Activated T-helper 1 cell treated with Interleukin-2 at 50 U/mL for 16 hours (primary cell): ENCODE data around the gene MYRIP.
"Not testable (repeated sequence)": the region's sequence is repeated elsewhere in the genome, so short reads cannot be mapped to it uniquely, and the experiment has no call there.

Source experiments
- DNase-seq: peaks from one replicate; pipeline ENCODE4 v3.0.0-alpha.2; 2020; ENCODE audit warnings: low read depth

The MYRIP gene

DNA sequence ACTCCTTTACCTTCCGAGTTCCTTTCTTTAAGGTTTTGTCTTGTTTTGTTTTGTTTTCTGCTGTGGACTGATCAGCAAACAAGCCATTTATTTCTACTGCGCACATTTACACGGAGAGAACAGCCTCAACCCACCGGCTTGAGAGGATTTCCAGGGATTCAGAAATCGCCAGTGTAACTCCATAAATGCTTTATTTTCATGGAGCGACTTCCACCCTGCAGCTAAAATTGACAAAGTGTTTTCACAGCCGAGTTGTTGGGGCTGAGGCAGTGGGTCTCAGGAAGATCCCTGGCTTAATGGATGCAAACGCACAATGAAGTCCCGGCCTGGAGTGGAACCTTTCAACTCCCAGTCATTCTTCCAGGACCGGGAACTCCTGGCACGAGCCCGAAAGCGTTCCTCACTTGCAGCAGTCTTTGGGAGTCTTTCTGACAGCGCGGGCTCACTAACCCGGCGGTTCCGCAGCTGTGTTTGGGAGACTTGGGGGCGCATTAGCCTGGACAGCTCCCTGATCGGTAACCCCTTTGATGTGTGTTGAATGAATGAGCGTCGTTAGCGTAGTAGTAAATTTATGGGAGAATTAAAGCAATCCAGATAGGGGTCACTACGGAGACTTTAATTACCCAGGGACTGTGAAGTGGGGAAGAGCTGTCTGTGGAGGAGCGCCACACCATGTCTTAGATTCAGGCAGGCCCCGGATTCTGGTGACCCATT, 785 bp upstream of the MYRIP start:
- no peak for DNase-seq

- DNase-seq, result no peak
These were observed 686 bp downstream of the MYRIP start for GRCh38 chr3:39809995-39810595.

- DNase-seq, result no peak
These were observed 1.3 kb downstream of the MYRIP start for GRCh38 chr3:39810647-39811161.

- DNase-seq, result no peak
These were observed 2.2 kb downstream of the MYRIP start for GRCh38 chr3:39811561-39811960.

DNA sequence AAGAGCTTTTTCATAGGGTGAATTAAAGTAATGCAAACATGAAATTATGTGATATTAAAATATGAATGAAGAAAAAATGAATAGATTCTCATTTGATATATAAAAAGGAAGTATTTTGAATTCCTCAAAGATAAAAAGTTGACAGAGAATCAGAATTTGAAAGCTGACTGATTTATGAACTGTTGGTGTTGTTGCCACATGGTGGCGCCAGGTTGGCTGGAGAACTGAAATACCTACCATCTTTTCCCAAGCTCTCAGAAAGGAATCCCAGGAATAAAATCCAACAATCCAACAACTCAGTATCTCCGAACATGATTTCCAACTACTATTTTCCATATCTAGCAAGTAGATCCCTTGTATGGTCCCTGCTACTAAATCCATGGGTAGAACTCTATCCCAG, 3.1 kb downstream of the MYRIP start:
- no peak for DNase-seq

DNA sequence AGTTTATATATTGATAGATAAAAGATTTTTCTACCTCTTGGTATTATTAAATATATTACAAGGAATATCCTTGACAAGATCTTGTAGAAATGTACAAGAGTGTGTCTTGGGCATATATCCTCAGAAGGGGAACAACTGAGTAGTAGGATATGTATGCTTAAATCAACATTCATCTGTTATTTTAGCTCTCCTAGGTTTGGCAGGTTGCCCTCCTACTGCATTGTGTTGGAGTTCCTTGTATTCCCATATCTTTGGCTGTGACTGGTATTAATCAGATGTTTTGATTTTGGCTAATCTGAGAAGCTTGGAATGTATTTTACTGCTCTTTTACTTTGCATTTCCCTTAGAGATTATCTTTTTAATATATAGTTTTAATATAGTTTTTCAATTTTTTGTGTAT, 4.6 kb downstream of the MYRIP start:
- no peak for DNase-seq

DNA sequence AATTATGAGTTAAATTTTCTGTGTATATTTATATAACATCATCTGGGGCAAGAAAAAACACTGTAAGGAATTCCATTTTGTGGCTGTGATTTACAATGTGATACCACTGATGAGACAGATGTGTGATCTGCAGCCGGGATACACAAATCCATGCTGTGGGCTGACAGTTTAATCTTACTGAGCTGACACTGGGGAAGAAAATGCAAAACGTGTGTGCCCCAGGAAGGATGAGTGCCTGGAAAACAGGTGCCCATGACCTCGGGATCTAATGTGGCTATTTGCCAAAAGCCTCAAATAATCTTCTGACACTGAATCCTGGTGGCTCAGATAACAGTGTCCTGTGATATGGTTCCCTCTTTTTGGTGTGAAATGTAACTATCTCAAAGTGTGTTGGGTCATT, 10.5 kb downstream of the MYRIP start:
- DNase-seq, result no peak

DNA sequence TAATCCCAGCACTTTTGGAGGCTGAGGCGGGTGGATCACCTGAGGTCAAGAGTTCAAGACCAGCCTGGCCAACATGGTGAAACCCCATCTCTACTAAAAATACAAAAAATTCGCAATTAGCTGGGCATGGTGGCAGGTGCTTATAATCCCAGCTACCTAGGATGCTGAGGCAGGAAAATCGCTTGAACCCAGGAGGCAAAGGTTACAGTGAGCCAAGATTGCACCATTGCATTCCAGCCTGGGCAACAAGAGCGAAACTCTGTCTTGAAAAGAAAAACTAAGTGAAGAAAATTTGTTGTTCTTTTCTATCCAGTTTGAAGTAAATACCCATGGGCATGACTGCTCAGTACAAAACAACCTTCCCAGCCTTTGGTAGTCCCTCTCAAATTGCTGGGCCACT, 24.4 kb downstream of the MYRIP start:
- not testable (repeated sequence) for DNase-seq

GRCh38 chr3:39839484-39839883, 30.1 kb downstream of the MYRIP start:
- DNase-seq, result no peak

GRCh38 chr3:39843440-39843839, 34.0 kb downstream of the MYRIP start:
- DNase-seq, result no peak

DNA sequence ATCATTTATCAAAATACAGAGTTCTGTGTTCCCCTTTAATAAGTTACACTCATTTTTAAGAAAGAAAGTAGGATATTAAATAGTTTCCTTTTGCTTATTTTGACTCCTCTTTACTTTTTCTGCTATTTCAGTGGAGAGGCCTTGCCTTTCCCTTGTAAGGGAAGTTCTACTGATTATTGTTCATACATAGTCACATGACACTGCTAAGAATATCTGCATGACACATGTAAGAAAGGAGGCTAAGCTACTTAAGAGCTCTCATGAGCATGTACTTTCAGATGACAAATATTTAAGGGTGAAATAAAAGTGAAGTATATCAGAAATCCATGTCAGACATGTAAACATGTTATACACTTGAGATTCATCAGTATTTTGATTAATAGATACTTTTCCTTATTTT, 39.0 kb downstream of the MYRIP start:
- no peak for DNase-seq

DNA sequence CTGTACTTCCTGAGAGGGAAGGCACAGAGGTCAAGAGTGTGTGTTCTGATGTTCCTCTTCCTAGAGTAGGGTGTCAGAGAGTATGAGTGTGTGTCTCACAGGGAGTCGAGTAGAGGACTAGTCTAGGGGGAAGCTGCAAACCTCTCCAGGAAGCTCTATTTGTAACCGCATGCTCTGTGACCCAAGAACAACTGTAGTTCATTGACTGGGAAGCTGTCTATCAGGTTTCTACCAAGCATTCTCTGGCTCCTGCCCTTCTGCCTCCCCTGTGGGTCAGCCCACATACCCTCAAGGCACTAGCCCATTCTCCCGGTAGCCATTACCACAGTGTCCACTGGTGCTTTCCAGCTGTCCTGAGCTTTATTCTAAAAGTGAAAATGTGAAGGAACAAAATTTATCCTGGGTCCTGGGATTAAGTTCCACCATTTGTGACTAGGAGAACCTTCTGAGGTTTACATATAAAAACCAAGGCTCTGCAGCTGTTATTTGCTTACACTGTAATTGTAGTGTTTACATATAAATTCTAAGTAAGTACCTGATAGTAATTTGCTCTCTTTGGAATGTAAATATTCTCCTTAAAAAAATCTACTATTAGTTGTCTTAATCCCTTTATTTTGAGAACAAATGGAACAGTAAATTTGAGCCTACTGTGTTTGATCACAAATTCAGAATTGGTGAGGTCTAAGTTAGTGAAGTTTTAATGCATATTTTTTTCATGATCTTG, 40.7 kb downstream of the MYRIP start:
- DNase-seq, result no peak

- no peak for DNase-seq
These were observed 41.3 kb downstream of the MYRIP start for GRCh38 chr3:39850716-39851032.

DNA sequence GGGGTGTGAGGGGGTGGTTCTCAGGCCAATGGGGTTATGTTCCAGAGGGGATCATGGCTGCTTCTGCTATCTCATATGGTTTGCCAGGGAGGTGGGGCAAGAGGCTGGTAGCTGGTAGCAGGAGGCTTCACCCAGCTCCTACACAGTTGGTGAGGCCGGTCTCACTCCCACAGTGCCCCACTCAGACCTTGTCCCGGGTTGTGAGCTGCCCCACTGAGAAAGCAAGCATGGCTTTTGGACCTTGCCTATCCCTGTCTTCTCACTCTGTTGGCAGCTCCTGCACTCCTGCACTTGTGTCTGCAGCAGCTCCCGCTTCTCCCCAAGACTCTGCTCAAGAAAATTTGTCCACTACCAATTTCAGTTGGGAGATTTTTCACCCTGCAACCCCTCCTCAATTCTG, 46.1 kb downstream of the MYRIP start:
- no peak for DNase-seq

DNA sequence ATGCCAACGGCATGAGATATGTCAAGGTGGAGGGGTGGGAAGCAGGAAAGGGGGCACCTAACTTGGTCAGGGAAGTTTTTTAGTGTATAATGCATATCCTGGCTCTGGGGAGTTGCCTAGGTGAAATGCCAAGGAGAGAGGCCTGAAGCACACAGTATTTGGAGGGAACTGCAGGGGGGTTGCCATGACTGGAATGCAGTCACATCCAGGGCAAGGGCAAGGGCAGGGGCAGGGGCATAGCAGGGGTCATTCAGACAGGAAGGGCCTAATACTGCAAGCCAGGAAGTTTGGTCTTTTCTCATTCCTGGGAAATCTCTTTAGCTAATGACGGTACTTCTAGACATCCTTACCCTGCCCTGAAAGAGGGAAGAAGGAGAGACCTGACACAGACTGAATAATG, 60.5 kb downstream of the MYRIP start:
- DNase-seq, result no peak

DNA sequence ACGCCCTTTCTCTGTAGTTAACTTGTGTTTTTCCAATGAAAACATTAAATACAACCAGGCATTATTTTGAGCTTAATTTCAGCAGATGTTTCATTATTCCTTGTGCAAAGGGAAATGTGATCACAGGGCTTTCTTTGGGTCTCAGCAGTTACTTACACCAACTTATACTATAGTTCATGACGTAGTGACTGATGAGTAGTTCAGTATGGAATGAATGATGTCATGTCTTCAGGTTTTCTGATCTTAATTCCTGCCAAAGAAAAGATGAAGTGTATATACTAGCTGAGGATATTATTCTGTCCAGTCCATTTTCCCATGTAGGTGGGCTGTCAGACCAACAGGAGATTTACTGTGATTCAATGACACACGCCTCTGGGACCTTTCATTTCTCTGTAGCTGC, 61.3 kb downstream of the MYRIP start:
- DNase-seq, result no peak

DNA sequence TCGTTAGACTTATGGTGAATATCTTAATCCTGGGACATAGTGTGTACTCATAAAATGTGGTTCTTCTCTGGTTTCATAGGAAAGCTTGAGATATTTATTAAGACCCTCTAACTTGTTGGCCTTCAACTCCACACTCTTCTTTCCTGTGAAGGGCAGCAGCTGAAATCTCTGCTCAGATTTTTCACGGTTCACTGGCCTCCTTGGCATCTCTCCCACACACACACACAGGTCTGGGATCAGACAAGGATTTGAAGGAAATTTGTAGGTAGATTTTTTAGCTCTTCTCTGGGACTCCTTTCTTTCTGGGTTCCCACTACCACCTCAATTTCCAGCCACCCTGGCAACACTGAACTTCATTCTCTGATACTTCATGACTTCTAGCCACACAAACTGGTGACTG, 70.2 kb downstream of the MYRIP start:
- DNase-seq, result no peak

DNA sequence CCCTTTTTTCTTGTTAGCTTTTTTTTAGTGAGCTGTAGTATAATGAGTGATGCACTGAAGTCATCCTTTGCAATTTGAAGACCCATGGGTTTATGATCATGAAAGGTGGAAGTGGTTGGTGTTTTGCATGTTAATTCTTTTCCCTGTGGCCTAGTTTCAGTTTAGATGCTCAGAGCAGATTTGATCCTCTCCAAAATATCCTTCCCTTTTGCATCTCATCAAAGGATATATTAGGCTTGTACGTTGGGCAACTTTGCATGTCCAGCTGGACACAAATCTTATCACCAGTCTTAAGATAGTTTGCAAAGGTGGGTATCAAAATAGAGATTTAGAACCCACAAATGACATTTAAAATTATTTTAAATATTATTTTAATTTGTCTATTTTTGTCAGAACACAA, 72.7 kb downstream of the MYRIP start:
- DNase-seq, result no peak

GRCh38 chr3:39892068-39892467, 82.7 kb downstream of the MYRIP start:
- DNase-seq, result no peak

GRCh38 chr3:39896184-39896583, 86.8 kb downstream of the MYRIP start:
- DNase-seq, result no peak

- DNase-seq, result no peak
These were observed 91.1 kb downstream of the MYRIP start for GRCh38 chr3:39900462-39901002.

- no peak for DNase-seq
These were observed 93.8 kb downstream of the MYRIP start for GRCh38 chr3:39903253-39903652.

DNA sequence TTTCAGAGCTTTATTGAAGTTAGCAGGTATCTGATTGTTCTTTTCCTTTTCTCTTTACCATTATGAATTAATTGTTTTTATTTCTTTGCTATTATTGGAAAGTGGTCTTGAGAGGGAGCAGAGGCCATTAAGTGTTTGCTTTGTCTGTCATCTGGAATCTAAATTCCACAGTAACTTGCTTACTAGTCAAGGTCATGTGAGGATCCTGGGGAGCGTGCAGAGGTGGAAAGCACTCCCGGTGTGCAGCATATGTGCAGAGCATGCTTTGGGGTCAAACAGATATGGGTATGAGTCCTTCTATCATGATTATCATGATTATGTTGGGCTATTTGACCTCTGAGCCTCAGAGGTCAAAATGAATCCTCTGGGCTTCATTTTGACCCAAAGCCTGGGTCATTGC, 96.4 kb downstream of the MYRIP start:
- DNase-seq, result no peak
